K562 treated with DMSO at 1 percent for 24 hours (cell line): ENCODE data around the gene C1QL3. TPM values are rescaled to one million over a fixed set of nuclear protein-coding genes. Genes with fewer than 3 reads are reported as not detected.

Source experiments
- total RNA-seq: library from RNA; unstranded; fragments of 300-600 nt; gene quantifications from 2 replicates; pipeline ENCODE4 v1.2.3, GENCODE V29; 2022; ENCODE audit warnings: low read depth; ENCODE audit not compliant: insufficient read depth

The C1QL3 gene
- total RNA-seq = 0.16 and 0.50 TPM in 2 replicates

GRCh38 chr10:16521311-16522016, at the start of gene C1QL3:
TSS of gene C1QL3 (minus strand) at chr10:16521879. CDS start at chr10:16521065, 814 bp downstream.

Other genes starting within 250 kb of the C1QL3 start
- gene PTER, start 84.9 kb downstream of the C1QL3 start, total RNA-seq = 11.0 and 13.8 TPM in 2 replicates